CD4-positive, alpha-beta T cell (primary cell): ENCODE results near the gene GPS2. TPM values are rescaled to one million over a fixed set of nuclear protein-coding genes. Genes with fewer than 3 reads are reported as not detected.

ENCODE experiments used
- ATAC-seq: fragments of 200-7000 bp; cut with Tn5 transposase; one replicate; pipeline ENCODE4 v1.10.0; 2022; ENCODE audit warnings: mild to moderate bottlenecking; ENCODE audit not compliant: poor library complexity
- CTCF ChIA-PET: fragments of 350-600 bp; sonication (Branson Sonifier 250); formaldehyde crosslinking; loops from one replicate; lab custom pipeline; 2021; ENCODE audit warnings: antibody characterized with exemption, inconsistent platforms; lab: Charles Lee
- POLR2A ChIA-PET: fragments of 350-600 bp; sonication (Branson Sonifier 250); formaldehyde crosslinking; loops from one replicate; lab custom pipeline; 2021; ENCODE audit warnings: antibody characterized with exemption, inconsistent platforms; lab: Charles Lee
- DNase-seq, 14 experiments: peaks; one replicate each; pipeline ENCODE4 v3.0.0-alpha.2; 2013 to 2020; ENCODE audit warnings: mixed read lengths in 2 of 14
- H3K27ac ChIP-seq, 2 donors: one replicate each; pipeline versions ENCODE4 v1.5.1 to v1.7.0; 2013; ENCODE audit warnings: low read length in 2 of 2, low read depth in 1 of 2, mild to moderate bottlenecking in 1 of 2
- H3K27me3 ChIP-seq, 2 experiments: 1 replicate in 1 of 2; 2 replicates in 1 of 2; pipeline versions ENCODE4 v1.6.1 to v1.7.0; 2013; ENCODE audit warnings: low read length in 2 of 2, control low read depth in 1 of 2, mild to moderate bottlenecking in 1 of 2, moderate library complexity in 1 of 2; ENCODE audit not compliant: insufficient read depth in 2 of 2, control insufficient read depth in 1 of 2
- H3K36me3 ChIP-seq: one replicate; pipeline ENCODE4 v1.6.1; 2013; ENCODE audit warnings: low read length, control low read depth; ENCODE audit not compliant: insufficient read depth
- H3K4me1 ChIP-seq: one replicate; pipeline ENCODE4 v1.6.1; 2013; ENCODE audit warnings: low read length, control low read depth; ENCODE audit not compliant: insufficient read depth
- H3K4me3 ChIP-seq: one replicate; pipeline ENCODE4 v1.5.1; 2013; ENCODE audit warnings: mild to moderate bottlenecking, low read length, moderate library complexity
- H3K9me3 ChIP-seq, 2 experiments: 1 replicate in 1 of 2; 2 replicates in 1 of 2; pipeline versions ENCODE4 v1.6.1 to v1.7.0; 2013; ENCODE audit warnings: low read length in 2 of 2, mild to moderate bottlenecking in 2 of 2, control low read depth in 1 of 2, moderate library complexity in 1 of 2; ENCODE audit not compliant: control insufficient read depth in 1 of 2, insufficient read depth in 1 of 2
- H3K27ac Mint-ChIP-seq: one replicate; pipeline ENCODE4 v1.8.0; 2020; ENCODE audit warnings: mixed read lengths
- H3K27me3 Mint-ChIP-seq: one replicate; pipeline ENCODE4 v1.8.0; 2021; ENCODE audit warnings: mixed read lengths
- H3K36me3 Mint-ChIP-seq: one replicate; pipeline ENCODE4 v1.8.0; 2021; ENCODE audit warnings: low read depth, mixed read lengths
- H3K4me1 Mint-ChIP-seq: one replicate; pipeline ENCODE4 v1.8.0; 2021; ENCODE audit warnings: low read depth, mixed read lengths
- H3K4me3 Mint-ChIP-seq: one replicate; pipeline ENCODE4 v1.8.0; 2020; ENCODE audit warnings: mild to moderate bottlenecking, mixed read lengths
- H3K9me3 Mint-ChIP-seq: one replicate; pipeline ENCODE4 v1.8.0; 2020; ENCODE audit warnings: mixed read lengths
- intact Hi-C, 2 experiments: fragments of 100-400 bp; cut with DNase I in 1 of 2; cut with micrococcal nuclease in 1 of 2; formaldehyde crosslinking; loops; one replicate each; pipeline versions ENCODE4 v1.15.1 to v1.9.0; 2023 to 2025; cut with DNase I, micrococcal nuclease
- total RNA-seq, 174 experiments: library from RNA in 2 of 174; stranded (reverse) in 2 of 174; gene quantifications; one replicate each; pipeline ENCODE4 v1.2.3 and lab custom pipeline; 2021 to 2026
- TF ChIP-seq, protein P1 (sequence below): fragments of 200-600 bp; IDR thresholded peaks from one replicate; pipeline ENCODE4 v1.8.0; 2022; ENCODE audit warnings: antibody characterized with exemption, mild to moderate bottlenecking

Gene GPS2
- total RNA-seq, 2 experiments from 2014 or later, result 122 to 140 TPM

DNA sequence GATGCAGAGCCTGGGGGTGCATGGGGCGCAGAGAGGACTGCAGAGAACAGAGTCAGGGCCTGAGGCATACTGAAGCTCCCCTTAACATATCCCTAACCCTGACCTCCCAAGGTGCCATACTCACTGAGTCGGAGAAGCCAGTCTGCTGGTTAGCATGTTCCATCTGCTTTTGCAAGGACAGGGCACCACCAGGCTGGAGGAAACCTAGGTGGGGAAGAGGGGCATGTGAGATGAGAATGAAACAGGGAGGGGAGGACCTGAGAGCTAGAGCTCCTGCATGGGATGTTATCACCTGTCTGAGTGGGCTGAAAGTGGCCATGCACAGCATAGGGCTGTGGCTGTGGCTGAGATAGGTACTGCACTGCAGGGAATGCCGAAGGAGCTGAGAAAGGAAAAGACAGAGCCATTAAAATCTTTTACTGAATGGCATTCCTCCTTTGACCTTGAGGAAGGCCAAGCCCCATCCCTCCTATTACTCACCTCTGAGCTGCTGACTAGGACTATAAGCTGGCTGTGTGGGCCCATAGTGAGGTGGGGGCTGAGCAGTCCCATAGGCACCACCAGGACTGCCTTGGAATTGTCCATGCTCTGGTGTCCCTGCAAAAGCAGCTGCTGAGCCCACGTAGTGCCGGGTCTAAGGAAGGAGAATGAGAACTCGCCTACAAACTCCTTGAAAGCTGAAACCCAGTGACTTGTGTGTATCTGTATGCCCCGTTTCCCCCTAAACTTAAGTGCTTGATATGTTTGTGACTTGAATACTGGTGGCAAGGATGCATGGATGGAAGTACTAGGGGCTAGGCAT, 1.9 kb downstream of the GPS2 start:
- Mint-ChIP-seq H3K27ac (peak overlapping the region; percentile 95), H3K27me3 (no peaks in the 10 kb centered on the region), H3K4me3 (peak overlapping the region; percentile 85), H3K4me1 (peaks cover 74% of the 10 kb centered on the region), H3K9me3 (no peaks in the 10 kb centered on the region), H3K36me3 (peaks cover 88% of the 10 kb centered on the region)
- ChIA-PET CTCF (interaction anchor here (0.5 to 1.6 kb wide), 6 partner anchors 9 to 47 kb away, joined by 3 to 7 read pairs (median 4); partner anchors contain the start of gene ACAP1), POLR2A (interaction anchor here (1.4 to 5.4 kb wide), 5 partner anchors 17 to 374 kb away, joined by 5 to 46 read pairs (median 6); partner anchors contain the start of genes ACAP1, NEURL4 and TP53)
- intact Hi-C loops, result no loop called here
- peaks cover 69% of the 10 kb centered on the region for H3K4me1 ChIP-seq
- DNase-seq (no peak), ATAC-seq (no peak)
- H3K27me3 ChIP-seq, result no peaks in the 10 kb centered on the region
- H3K9me3 ChIP-seq, result no peaks in the 10 kb centered on the region
- H3K4me3 ChIP-seq, result no peak overlapping the region
- H3K36me3 ChIP-seq, result peaks cover 70% of the 10 kb centered on the region
- TF ChIP-seq, protein P1, sequence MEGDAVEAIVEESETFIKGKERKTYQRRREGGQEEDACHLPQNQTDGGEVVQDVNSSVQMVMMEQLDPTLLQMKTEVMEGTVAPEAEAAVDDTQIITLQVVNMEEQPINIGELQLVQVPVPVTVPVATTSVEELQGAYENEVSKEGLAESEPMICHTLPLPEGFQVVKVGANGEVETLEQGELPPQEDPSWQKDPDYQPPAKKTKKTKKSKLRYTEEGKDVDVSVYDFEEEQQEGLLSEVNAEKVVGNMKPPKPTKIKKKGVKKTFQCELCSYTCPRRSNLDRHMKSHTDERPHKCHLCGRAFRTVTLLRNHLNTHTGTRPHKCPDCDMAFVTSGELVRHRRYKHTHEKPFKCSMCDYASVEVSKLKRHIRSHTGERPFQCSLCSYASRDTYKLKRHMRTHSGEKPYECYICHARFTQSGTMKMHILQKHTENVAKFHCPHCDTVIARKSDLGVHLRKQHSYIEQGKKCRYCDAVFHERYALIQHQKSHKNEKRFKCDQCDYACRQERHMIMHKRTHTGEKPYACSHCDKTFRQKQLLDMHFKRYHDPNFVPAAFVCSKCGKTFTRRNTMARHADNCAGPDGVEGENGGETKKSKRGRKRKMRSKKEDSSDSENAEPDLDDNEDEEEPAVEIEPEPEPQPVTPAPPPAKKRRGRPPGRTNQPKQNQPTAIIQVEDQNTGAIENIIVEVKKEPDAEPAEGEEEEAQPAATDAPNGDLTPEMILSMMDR, result no peak
- peak overlapping the region; percentile 23 to 40 for H3K27ac ChIP-seq

DNA sequence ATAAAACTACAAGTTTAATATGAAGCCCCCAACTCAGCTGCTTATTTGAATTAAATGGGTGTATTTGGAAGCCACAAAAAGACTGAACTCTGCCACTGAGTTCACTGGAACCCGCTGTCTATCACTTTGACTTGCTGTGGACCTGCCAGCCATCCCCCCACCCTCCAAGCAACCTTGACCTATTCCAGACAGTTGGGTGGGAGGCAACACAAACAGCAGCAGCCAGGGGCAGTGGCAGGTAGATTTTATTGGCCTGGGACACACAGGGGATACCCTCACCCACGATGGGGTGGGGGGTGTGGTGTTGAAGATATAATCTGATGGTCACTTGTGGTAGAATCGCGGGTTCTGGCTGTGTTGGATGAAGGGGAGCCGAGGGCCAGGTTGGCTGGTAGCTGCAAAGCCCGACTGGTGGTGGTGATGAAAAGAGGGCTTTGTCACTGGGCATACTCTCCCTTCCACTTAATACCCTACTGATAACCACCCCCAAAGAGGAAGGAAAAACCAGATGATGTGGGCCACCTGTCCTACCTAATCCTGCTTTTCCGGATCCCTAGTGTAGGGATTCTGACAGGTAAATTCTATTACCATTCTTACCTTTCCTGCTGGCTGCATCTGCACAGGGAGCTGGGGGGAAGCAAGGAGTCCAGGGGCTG, 2.6 kb downstream of the GPS2 start:
- H3K9me3 Mint-ChIP-seq, result no peaks in the 10 kb centered on the region
- H3K4me3 ChIP-seq, result no peak overlapping the region
- H3K36me3 Mint-ChIP-seq, result peaks cover 83% of the 10 kb centered on the region
- peak overlapping the region; percentile 85 for H3K4me3 Mint-ChIP-seq
- peak overlapping the region in 1 of 2 donors; percentile 23 for H3K27ac ChIP-seq
- CTCF ChIA-PET, result interaction anchor here (0.5 to 1.6 kb wide), 4 partner anchors 8 to 47 kb away, joined by 3 to 4 read pairs (median 4); no protein-coding TSS in a partner anchor
- POLR2A ChIA-PET, result interaction anchor here (1.2 to 5.4 kb wide), 4 partner anchors 17 to 36 kb away, joined by 3 to 46 read pairs (median 24); partner anchors contain the start of genes ACAP1 and NEURL4
- peaks cover 63% of the 10 kb centered on the region for H3K36me3 ChIP-seq
- intact Hi-C loops, result no loop called here
- no peaks in the 10 kb centered on the region for H3K27me3 Mint-ChIP-seq
- TF ChIP-seq, protein P1, result no peak
- H3K4me1 ChIP-seq, result peaks cover 69% of the 10 kb centered on the region
- no peaks in the 10 kb centered on the region for H3K27me3 ChIP-seq
- H3K27ac Mint-ChIP-seq, result peak overlapping the region; percentile 95
- H3K4me1 Mint-ChIP-seq, result peaks cover 74% of the 10 kb centered on the region
- DNase-seq (no peak), ATAC-seq (no peak)
- no peaks in the 10 kb centered on the region for H3K9me3 ChIP-seq

DNA sequence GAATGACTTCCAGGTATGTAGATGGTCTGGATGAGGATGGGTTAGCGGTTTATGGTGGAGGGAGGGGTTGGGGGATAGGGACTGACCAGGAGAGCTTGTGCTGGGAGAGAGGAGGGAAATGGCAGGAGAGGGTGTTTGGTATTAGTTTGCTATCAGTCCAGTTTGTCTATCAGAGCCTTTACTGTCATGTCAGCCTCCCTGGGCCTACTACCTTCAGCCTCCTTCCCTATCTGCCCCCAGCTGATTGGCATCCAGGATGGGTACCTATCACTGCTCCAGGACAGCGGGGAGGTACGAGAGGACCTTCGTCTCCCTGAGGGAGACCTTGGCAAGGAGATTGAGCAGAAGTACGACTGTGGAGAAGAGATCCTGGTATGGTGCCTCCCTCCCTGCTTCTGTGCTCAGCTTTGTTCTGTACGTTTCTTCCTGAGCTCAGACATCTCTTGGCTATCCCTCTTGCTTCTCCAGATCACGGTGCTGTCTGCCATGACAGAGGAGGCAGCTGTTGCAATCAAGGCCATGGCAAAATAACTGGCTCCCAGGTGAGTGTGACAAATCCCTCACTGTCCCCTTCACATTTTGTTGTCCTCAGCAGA, 4.0 kb downstream of the GPS2 start:
- intact Hi-C loops, result no loop called here
- peak overlapping the region; percentile 92 for H3K4me3 Mint-ChIP-seq
- ChIA-PET CTCF (no interaction called here), POLR2A (interaction anchor here (1.2 to 5.4 kb wide), 3 partner anchors 15 to 25 kb away, joined by 3 to 52 read pairs (median 46); partner anchors contain the start of genes ACAP1 and NEURL4)
- no peaks in the 10 kb centered on the region for H3K9me3 Mint-ChIP-seq
- peaks cover 73% of the 10 kb centered on the region for H3K4me1 ChIP-seq
- ATAC-seq (no peak), DNase-seq (no peak)
- H3K36me3 ChIP-seq, result peaks cover 55% of the 10 kb centered on the region
- no peaks in the 10 kb centered on the region for H3K9me3 ChIP-seq
- H3K27me3 ChIP-seq, result no peaks in the 10 kb centered on the region
- peak overlapping the region in 1 of 2 donors; percentile 97 for H3K27ac ChIP-seq
- H3K27ac Mint-ChIP-seq, result peak overlapping the region; percentile 98
- peaks cover 78% of the 10 kb centered on the region for H3K4me1 Mint-ChIP-seq
- H3K36me3 Mint-ChIP-seq, result peaks cover 85% of the 10 kb centered on the region
- no peak overlapping the region for H3K4me3 ChIP-seq
- H3K27me3 Mint-ChIP-seq, result no peaks in the 10 kb centered on the region
- TF ChIP-seq, protein P1, result no peak
